HG02970 (cell line): Measurements from ENCODE around the gene PDCD10.

ENCODE experiments used
- ATAC-seq: cut with Tn5 transposase; IDR thresholded peaks from one replicate; pipeline ENCODE4 v1.9.1; 2021; ENCODE audit warnings: mild to moderate bottlenecking, moderate library complexity, moderate number of reproducible peaks; ENCODE audit not compliant: unreplicated experiment, low FRiP score

PDCD10 gene

GRCh38 chr3:167735233-167736138, 794 bp upstream of the PDCD10 start, which contains the start of gene SERPINI1:
Gene SERPINI1 (plus strand): TSS chr3:167735721. CDS start chr3:167789129, 53,408 bp downstream.
- ATAC-seq: peak; percentile 49

- ATAC-seq: no peak
These were observed 663 bp downstream of the PDCD10 start for GRCh38 chr3:167733961-167734497.

- ATAC-seq: no peak
These were observed 2.2 kb downstream of the PDCD10 start for GRCh38 chr3:167732313-167733065.

- ATAC-seq: no peak
These were observed 3.3 kb downstream of the PDCD10 start for GRCh38 chr3:167731393-167731792.

- no peak for ATAC-seq
These were observed 5.1 kb downstream of the PDCD10 start for GRCh38 chr3:167729591-167729990.

- ATAC-seq: no peak
These were observed 5.9 kb downstream of the PDCD10 start for GRCh38 chr3:167728632-167729323.

- ATAC-seq: no peak
These were observed 6.5 kb downstream of the PDCD10 start for GRCh38 chr3:167728176-167728575.

- ATAC-seq: no peak
These were observed 10.8 kb downstream of the PDCD10 start for GRCh38 chr3:167723872-167724271.

- ATAC-seq: no peak
These were observed 11.6 kb downstream of the PDCD10 start for GRCh38 chr3:167723025-167723512.

GRCh38 chr3:167718582-167718981, 16.1 kb downstream of the PDCD10 start:
- ATAC-seq: no peak

GRCh38 chr3:167716920-167717319, 17.8 kb downstream of the PDCD10 start:
- ATAC-seq: no peak

- no peak for ATAC-seq
These were observed 19.8 kb downstream of the PDCD10 start for GRCh38 chr3:167714871-167715270.

- no peak for ATAC-seq
These were observed 22.2 kb downstream of the PDCD10 start for GRCh38 chr3:167712445-167712844.

GRCh38 chr3:167711439-167711838, 23.3 kb downstream of the PDCD10 start:
- ATAC-seq: no peak

GRCh38 chr3:167710552-167710951, 24.1 kb downstream of the PDCD10 start:
- ATAC-seq: no peak

GRCh38 chr3:167709690-167710089, 25.0 kb downstream of the PDCD10 start:
- no peak for ATAC-seq

GRCh38 chr3:167705840-167706239, 28.9 kb downstream of the PDCD10 start:
- no peak for ATAC-seq

GRCh38 chr3:167700926-167701325, 33.8 kb downstream of the PDCD10 start:
- no peak for ATAC-seq

- no peak for ATAC-seq
These were observed 34.6 kb downstream of the PDCD10 start for GRCh38 chr3:167700046-167700445.

- ATAC-seq: no peak
These were observed 40.6 kb downstream of the PDCD10 start for GRCh38 chr3:167694121-167694520.
